A549 (cell line): Measurements from ENCODE around the gene SLIT3. TPM values are rescaled to one million over a fixed set of nuclear protein-coding genes. Genes with fewer than 3 reads are reported as not detected.

Experiments used
- ATAC-seq, 2 experiments: fragments of 200-7000 bp in 1 of 2; fragments of >200 bp in 1 of 2; cut with Nextera tagmentation in 1 of 2; cut with Tn5 transposase in 1 of 2; 3 replicates each; pipeline versions ENCODE4 v1.8.0 to v1.9.1; 2018 to 2020; ENCODE audit warnings: mild to moderate bottlenecking in 1 of 2, moderate library complexity in 1 of 2
- CTCF ChIA-PET: fragments of 300-600 bp; sonication (Branson Sonifier 250); formaldehyde crosslinking; extraction: SDS; loops from one replicate; lab custom pipeline; 2021; ENCODE audit warnings: antibody characterized with exemption, inconsistent platforms; lab: Yijun Ruan, JAX
- POLR2A ChIA-PET: fragments of 350-600 bp; formaldehyde crosslinking; extraction: SDS; loops from one replicate; lab custom pipeline; 2021; ENCODE audit warnings: antibody characterized with exemption, inconsistent platforms; lab: Yijun Ruan, JAX
- DNase-seq, 2 experiments: peaks; one replicate each; pipeline versions ENCODE4 v3.0.0 to v3.0.0-alpha.2; 2011 to 2016; ENCODE audit warnings: low read depth in 1 of 2, low spot score in 1 of 2
- FAIRE-seq: peaks from 2 replicates; lab custom pipeline; 2011; peaks lifted over from hg19 to GRCh38; lab: Jason Lieb, UNC
- H3K27ac ChIP-seq, 2 experiments: fragments of >200 bp; sonication (Bioruptor Twin); formaldehyde crosslinking; 3 replicates each; pipeline ENCODE4 v1.5.1; 2016 to 2017
- H3K4me1 ChIP-seq: fragments of >200 bp; sonication (Bioruptor Twin); formaldehyde crosslinking; 3 replicates; pipeline ENCODE4 v1.6.1; 2016
- H3K4me2 ChIP-seq: fragments of >200 bp; sonication (Bioruptor Twin); formaldehyde crosslinking; 3 replicates; pipeline ENCODE4 v1.6.1; 2016
- H3K4me3 ChIP-seq: fragments of >200 bp; sonication (Bioruptor Twin); formaldehyde crosslinking; 3 replicates; pipeline ENCODE4 v1.5.1; 2016
- H3K9me3 ChIP-seq: fragments of >200 bp; sonication (Bioruptor Twin); formaldehyde crosslinking; 3 replicates; pipeline ENCODE4 v1.6.1; 2016
- BHLHE40 ChIP-seq: IDR thresholded peaks from 2 replicates; pipeline ENCODE4 v1.6.1; 2012; ENCODE audit warnings: low read depth, low read length, inconsistent platforms
- CHD4 ChIP-seq: fragments of 200-600 bp; sonication (generic); IDR thresholded peaks from 2 replicates; pipeline ENCODE4 v1.6.1; 2016; ENCODE audit warnings: antibody characterized with exemption, mild to moderate bottlenecking, borderline replicate concordance
- E2F6 ChIP-seq: IDR thresholded peaks from 2 replicates; pipeline ENCODE4 v1.6.1; 2012; ENCODE audit warnings: low read depth, borderline replicate concordance
- EHMT2 ChIP-seq: fragments of 200-600 bp; sonication (generic); IDR thresholded peaks from 2 replicates; pipeline ENCODE4 v1.6.1; 2016; ENCODE audit warnings: antibody characterized with exemption, low read depth, mild to moderate bottlenecking, moderate library complexity
- EP300 ChIP-seq, 2 experiments: fragments of >200 bp; sonication (Bioruptor Twin); formaldehyde crosslinking; IDR thresholded peaks; 2 replicates in 1 of 2; 3 replicates in 1 of 2; pipeline ENCODE4 v1.6.1; 2016 to 2017
- FOXS1 ChIP-seq: fragments of 250-450 bp; sonication (Bioruptor Pico); IDR thresholded peaks from 2 replicates; pipeline ENCODE4 v1.5.0; 2020; ENCODE audit warnings: mild to moderate bottlenecking, moderate library complexity
- GATA3 ChIP-seq: IDR thresholded peaks from 2 replicates; pipeline ENCODE4 v1.6.1; 2012; ENCODE audit warnings: borderline replicate concordance
- HMGXB4 ChIP-seq: fragments of 250-450 bp; sonication (Bioruptor Pico); IDR thresholded peaks from 2 replicates; pipeline ENCODE4 v1.5.0; 2021; ENCODE audit warnings: mild to moderate bottlenecking, moderate library complexity, borderline replicate concordance
- HOXB13 ChIP-seq: fragments of 250-450 bp; sonication (Bioruptor Pico); IDR thresholded peaks from 2 replicates; pipeline ENCODE4 v1.5.0; 2020; ENCODE audit warnings: low read depth, mild to moderate bottlenecking, moderate library complexity
- KDM5A ChIP-seq: fragments of 200-600 bp; sonication (generic); IDR thresholded peaks from 2 replicates; pipeline ENCODE4 v1.6.1; 2016; ENCODE audit warnings: antibody characterized with exemption, mild to moderate bottlenecking
- MAFK ChIP-seq: fragments of 450-650 bp; IDR thresholded peaks from 2 replicates; pipeline ENCODE4 v1.6.1; 2014; ENCODE audit not compliant: partially characterized antibody
- MAX ChIP-seq: IDR thresholded peaks from 2 replicates; pipeline ENCODE4 v1.6.1; 2012
- MAZ ChIP-seq: fragments of 150-350 bp; IDR thresholded peaks from 2 replicates; pipeline ENCODE4 v1.6.1; 2014; ENCODE audit warnings: antibody characterized with exemption, low read depth, low read length, borderline replicate concordance
- NPAS2 ChIP-seq: fragments of 250-450 bp; sonication (Bioruptor Pico); IDR thresholded peaks from 2 replicates; pipeline ENCODE4 v1.8.0; 2022; ENCODE audit warnings: mild to moderate bottlenecking, moderate library complexity, borderline replicate concordance
- PHF8 ChIP-seq: fragments of 200-600 bp; sonication (generic); IDR thresholded peaks from 2 replicates; pipeline ENCODE4 v1.6.1; 2016; ENCODE audit warnings: low read depth, mild to moderate bottlenecking, antibody characterized with exemption, moderate library complexity, borderline replicate concordance
- POLR2A ChIP-seq: IDR thresholded peaks from 2 replicates; pipeline ENCODE4 v1.6.1; 2012; ENCODE audit warnings: mild to moderate bottlenecking, low read length
- RNF2 ChIP-seq: fragments of 200-600 bp; sonication (generic); IDR thresholded peaks from 2 replicates; pipeline ENCODE4 v1.6.1; 2016; ENCODE audit warnings: low read depth, mild to moderate bottlenecking, antibody characterized with exemption, moderate library complexity, borderline replicate concordance
- TFCP2L1 ChIP-seq: fragments of 250-450 bp; sonication (Bioruptor Pico); IDR thresholded peaks from 2 replicates; pipeline ENCODE4 v1.5.0; 2021; ENCODE audit warnings: mild to moderate bottlenecking
- USF2 ChIP-seq: fragments of 450-650 bp; IDR thresholded peaks from 2 replicates; pipeline ENCODE4 v1.6.1; 2014; ENCODE audit warnings: antibody characterized with exemption
- WGBS: methylation state at CpG from one replicate; pipeline ENCODE4 v1.1.6; 2017; ENCODE audit errors: missing lambda C conversion rate; 5-methylcytosine and 5-hydroxymethylcytosine counted together
- polyA plus RNA-seq, 4 experiments: library from polyadenylated mRNA; depleted of rRNA in 3 of 4; stranded (reverse); fragments of >200 nt; fragmentation: RNase III in 1 of 4; extraction: RNeasy Plus Mini Kit Qiagen cat#74134 plus additional on column Dnase treatment in 1 of 4; gene quantifications; 2 replicates in 3 of 4; 3 replicates in 1 of 4; pipeline ENCODE4 v1.2.3, GENCODE V29; 2011 to 2017

SLIT3 gene
- polyA plus RNA-seq, 2 of the 4 experiments (the other 2 are of a cell fraction) = 12.7 to 22.9 TPM

GRCh38 chr5:169020102-169020501 lies 280.8 kb downstream of the SLIT3 start:
- POLR2A ChIA-PET = no interaction called here
- 34% methylated on average over 2 of the region's 2 CpGs for WGBS
- Histone ChIP-seq H3K27ac (no peak overlapping the region), H3K4me3 (no peak overlapping the region), H3K4me1 (no peaks in the 10 kb centered on the region), H3K4me2 (0 out of 3 replicates have a peak overlapping the region, but pooled peaks have one; percentile 33), H3K9me3 (no peaks in the 10 kb centered on the region)
- peak in 1 of 2 experiments; percentile 58 for DNase-seq
- FAIRE-seq = no peak
- CTCF ChIA-PET = interaction anchor here (0.6 kb wide), 1 partner anchor 52 kb away, joined by 3 read pairs; no protein-coding TSS in a partner anchor
- peak; percentile 59 for TF ChIP-seq USF2
- no peak for TF ChIP-seq E2F6
- peak in 1 of 2 experiments; percentile 84; a peak in 3 of 6 replicates for ATAC-seq

- FAIRE-seq = no peak
- no peak overlapping the region for H3K27ac ChIP-seq
- POLR2A ChIA-PET = no interaction called here
Observed at GRCh38 chr5:169018925-169019324, 282.0 kb downstream of the SLIT3 start.

GRCh38 chr5:169015991-169016390 lies 284.9 kb downstream of the SLIT3 start:
- no peak for TF ChIP-seq BHLHE40
- TF ChIP-seq FOXS1 (CRISPR knock-in tag) = no peak
- TF ChIP-seq POLR2A = no peak
- no peak for TF ChIP-seq MAX
- no peak for TF ChIP-seq NPAS2 (CRISPR knock-in tag)
- TF ChIP-seq, all 56 proteins: peak for 0
- ChIA-PET POLR2A (no interaction called here), CTCF (interaction anchor here (0.7 to 1.2 kb wide), 2 partner anchors 28 to 147 kb away, joined by 3 to 7 read pairs; no protein-coding TSS in a partner anchor)
- Histone ChIP-seq H3K4me2 (no peak overlapping the region), H3K9me3 (no peaks in the 10 kb centered on the region), H3K4me3 (no peak overlapping the region), H3K27ac (no peak overlapping the region), H3K4me1 (no peaks in the 10 kb centered on the region)
- no peak for DNase-seq
- no peak for FAIRE-seq
- no peak for ATAC-seq
- WGBS = 73% methylated on average over 5 of the region's 5 CpGs

More at GRCh38 chr5:169018925-169019324, 282.0 kb downstream of the SLIT3 start:
- DNase-seq = no peak
- CTCF ChIA-PET = interaction anchor here (2.3 kb wide), 1 partner anchor 14 kb away, joined by 8 read pairs; no protein-coding TSS in a partner anchor
- no peak overlapping the region for H3K4me2 ChIP-seq
- TF ChIP-seq TFCP2L1 (CRISPR knock-in tag) (no peak), PHF8 (no peak), HOXB13 (CRISPR knock-in tag) (no peak), EP300 (IDR thresholded peaks at IDR 0.05) (no peak), BHLHE40 (no peak), KDM5A (no peak), EHMT2 (no peak), HMGXB4 (CRISPR knock-in tag) (no peak), CHD4 (no peak), RNF2 (no peak), GATA3 (no peak), MAZ (no peak), MAFK (no peak)
- 85% methylated on average over 6 of the region's 6 CpGs for WGBS
- H3K9me3 ChIP-seq = no peaks in the 10 kb centered on the region
- H3K4me3 ChIP-seq = no peak overlapping the region
- H3K4me1 ChIP-seq = no peaks in the 10 kb centered on the region
- ATAC-seq = no peak
